GM18505 (cell line): ENCODE measurements around the gene PSME2.

Source experiments
- ATAC-seq: cut with Tn5 transposase; IDR thresholded peaks from one replicate; pipeline ENCODE4 v1.9.1; 2021; ENCODE audit not compliant: unreplicated experiment
- POLR2A ChIP-seq: IDR thresholded peaks from 4 replicates; pipeline ENCODE4 v1.6.1; 2011; ENCODE audit warnings: borderline replicate concordance; ENCODE audit not compliant: insufficient read depth, insufficient read length; ENCODE audit errors: extremely low read depth

PSME2 gene

DNA sequence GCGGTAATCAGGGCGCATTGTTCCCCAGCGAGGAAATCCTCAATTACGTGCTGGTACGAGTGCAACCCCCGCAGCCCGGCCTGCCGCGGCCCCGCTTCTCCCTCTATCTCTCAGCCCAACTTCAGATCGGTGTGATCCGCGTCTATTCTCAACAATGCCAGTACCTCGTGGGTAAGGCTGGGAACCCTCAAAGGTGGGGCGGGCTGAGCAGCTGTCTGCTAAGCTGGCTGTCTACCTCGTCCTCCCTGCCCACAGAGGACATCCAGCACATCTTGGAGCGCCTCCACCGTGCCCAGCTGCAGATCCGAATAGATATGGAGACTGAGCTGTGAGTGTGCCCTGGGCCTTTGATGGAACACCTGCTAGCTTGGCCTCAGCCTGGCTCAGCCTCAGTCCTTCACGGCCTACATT, 26.5 kb upstream of the PSME2 start:
- TF ChIP-seq POLR2A = no peak
- no peak for ATAC-seq

DNA sequence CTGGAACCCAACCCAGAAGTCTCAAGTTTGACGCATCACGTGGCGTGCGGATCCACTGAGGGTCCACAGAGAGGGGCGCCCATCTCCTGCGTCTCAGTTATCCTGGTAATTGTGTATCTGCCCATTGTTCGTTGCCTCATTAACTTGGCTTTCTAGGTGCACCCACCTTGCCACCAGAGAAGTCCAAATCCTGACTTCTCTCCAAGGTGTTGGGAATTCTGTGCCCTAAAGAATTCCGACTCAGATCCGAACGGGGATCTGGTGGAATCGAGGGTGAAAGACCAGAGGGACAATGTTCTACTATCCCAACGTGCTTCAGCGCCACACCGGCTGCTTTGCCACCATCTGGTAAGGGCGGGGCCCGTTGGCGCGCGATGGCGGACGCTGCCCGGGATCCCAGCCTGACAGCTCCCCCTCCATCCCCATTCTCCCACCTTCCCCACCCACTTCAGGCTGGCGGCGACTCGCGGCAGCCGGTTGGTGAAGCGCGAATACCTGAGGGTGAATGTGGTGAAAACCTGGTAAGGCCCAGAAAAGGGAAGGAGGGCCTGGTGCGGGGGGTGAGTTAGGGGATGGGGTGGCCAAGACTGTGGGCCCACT, 26.0 kb upstream of the PSME2 start:
- ATAC-seq = no peak
- TF ChIP-seq POLR2A = no peak

- peak; percentile 44 for TF ChIP-seq POLR2A
- ATAC-seq = peak; percentile 83
Measured at GRCh38 chr14:24171422-24172260, 25.2 kb upstream of the PSME2 start, which contains the start of gene REC8. Gene REC8 (plus strand): TSS chr14:24172080. CDS start chr14:24172553, 473 bp downstream.

DNA sequence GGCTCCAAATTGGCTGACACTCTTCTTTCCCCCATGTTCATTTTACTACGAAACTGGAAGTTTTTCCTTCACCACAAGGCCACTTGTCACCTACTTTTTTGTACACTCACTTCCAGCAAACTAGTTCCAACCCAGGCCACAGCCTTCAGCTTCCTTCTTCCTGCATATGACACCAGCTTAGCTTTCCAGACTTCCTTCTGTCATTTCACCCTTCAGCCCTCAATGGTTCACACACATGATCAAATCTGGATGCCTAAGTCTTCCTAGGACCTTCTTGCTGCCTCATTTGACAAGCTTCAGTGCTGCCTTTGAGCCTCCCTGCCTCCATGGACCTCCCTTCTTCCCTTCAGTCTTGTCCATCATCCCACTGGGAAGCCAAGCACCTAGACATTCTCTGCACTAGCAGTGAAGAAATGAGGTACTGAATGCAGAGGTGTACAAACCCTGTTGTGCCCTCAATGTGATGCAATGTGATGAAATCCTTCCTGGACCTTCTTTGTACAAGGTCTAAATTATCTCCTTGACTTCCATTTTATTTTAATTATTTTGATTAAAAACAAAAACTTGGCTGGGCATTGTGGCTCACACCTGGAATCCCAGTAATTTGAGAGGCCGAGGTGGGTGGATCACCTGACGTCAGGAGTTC, 21.2 kb upstream of the PSME2 start:
- no peak for TF ChIP-seq POLR2A
- no peak for ATAC-seq

DNA sequence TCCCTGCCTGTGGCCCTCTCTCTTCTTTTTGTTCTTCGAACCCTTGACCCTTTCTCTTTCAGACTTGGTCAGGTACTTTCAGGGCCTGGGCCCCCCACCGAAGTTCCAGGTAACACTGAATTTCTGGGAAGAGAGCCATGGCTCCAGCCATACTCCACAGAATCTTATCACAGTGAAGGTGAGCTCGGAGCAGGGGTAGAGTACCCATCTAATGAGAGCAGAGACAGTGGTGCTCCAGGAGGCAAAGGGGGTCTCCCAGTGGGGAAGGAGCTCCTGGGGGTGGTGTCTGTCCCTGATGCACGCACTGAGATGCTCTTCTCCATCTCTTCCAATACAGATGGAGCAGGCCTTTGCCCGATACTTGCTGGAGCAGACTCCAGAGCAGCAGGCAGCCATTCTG, 19.4 kb upstream of the PSME2 start:
- TF ChIP-seq POLR2A = peak; percentile 35
- no peak for ATAC-seq

DNA sequence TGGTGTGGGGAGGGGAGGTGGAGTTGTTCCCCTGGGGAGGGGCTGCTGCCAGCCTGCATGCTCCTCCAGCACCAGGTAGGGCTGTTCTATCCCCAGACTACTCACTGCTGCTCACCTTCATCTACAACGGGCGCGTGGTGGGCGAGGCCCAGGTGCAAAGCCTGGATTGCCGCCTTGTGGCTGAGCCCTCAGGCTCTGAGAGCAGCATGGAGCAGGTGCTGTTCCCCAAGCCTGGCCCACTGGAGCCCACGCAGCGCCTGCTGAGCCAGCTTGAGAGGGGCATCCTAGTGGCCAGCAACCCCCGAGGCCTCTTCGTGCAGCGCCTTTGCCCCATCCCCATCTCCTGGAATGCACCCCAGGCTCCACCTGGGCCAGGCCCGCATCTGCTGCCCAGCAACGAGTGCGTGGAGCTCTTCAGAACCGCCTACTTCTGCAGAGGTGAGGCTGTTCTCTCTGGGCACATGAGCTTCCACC, 18.1 kb upstream of the PSME2 start:
- no peak for ATAC-seq
- TF ChIP-seq POLR2A = no peak

DNA sequence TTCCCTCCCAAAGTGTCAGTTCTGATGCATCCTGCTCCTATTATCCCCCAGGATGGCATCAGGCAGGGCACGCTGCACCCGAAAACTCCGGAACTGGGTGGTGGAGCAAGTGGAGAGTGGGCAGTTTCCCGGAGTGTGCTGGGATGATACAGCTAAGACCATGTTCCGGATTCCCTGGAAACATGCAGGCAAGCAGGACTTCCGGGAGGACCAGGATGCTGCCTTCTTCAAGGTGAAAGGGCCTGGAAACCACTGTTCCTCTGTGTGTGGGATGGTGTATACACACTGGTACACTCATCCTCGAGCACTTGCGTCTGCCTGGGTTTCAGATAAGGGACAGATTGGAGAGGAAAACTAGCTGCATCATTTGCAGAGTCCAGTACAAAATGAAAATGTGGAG, 15.7 kb upstream of the PSME2 start:
- no peak for TF ChIP-seq POLR2A
- no peak for ATAC-seq

- ATAC-seq = peak; percentile 81
- TF ChIP-seq POLR2A = peak; percentile 98
Measured at GRCh38 chr14:24160850-24161804, 14.7 kb upstream of the PSME2 start, which contains the start of gene IRF9. Gene IRF9 (plus strand): TSS chr14:24161265. CDS start chr14:24162145, 880 bp downstream.

DNA sequence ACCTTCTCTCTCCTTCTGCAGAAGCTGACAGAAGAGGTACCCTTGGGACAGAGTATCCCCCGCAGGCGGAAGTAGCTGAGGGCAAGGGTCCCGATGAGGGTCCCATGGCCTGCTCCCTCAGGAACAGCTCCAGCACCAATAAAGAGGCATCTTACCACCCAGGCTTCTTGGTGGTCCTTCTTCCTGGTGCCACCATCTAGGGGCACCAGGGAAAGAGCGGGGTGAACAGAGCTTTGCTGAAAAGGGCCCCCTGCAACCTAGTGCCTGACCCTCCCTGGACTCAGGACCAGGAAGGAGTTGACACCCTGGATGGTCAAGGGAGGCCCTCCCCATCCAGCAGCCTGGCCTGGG, 14.1 kb upstream of the PSME2 start:
- TF ChIP-seq POLR2A = no peak
- ATAC-seq = peak; percentile 3

DNA sequence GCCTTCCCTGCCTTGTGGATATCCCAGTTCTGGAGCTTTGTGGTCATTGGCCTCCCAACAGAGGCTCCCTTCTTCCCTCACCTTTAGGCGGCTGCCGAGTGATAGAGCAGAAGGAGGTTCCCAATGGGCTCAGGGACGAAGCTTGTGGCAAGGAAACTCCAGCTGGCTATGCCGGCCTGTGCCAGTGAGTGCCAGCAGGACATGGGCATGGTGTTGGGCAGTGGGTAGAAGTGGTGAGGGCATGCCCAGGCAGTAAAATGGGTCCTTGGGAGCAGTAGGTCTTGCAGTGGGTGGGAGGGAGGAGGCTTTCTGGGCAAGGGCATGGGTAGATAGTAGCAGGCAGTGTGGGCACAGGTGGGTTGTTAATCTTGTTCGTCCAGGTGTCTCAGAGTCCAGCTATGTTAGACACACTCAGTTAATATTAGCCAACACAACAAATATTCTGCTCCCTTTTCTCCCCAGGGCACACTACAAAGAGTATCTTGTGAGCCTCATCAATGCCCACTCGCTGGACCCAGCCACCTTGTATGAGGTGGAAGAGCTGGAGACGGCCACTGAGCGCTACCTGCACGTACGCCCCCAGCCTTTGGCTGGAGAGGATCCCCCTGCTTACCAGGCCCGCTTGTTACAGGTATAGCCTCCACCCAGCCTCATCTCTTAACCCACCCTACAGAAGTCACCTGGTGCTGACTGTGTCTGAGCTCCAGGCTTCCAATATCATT, 13.5 kb upstream of the PSME2 start:
- no peak for ATAC-seq
- peak; percentile 20 for TF ChIP-seq POLR2A

DNA sequence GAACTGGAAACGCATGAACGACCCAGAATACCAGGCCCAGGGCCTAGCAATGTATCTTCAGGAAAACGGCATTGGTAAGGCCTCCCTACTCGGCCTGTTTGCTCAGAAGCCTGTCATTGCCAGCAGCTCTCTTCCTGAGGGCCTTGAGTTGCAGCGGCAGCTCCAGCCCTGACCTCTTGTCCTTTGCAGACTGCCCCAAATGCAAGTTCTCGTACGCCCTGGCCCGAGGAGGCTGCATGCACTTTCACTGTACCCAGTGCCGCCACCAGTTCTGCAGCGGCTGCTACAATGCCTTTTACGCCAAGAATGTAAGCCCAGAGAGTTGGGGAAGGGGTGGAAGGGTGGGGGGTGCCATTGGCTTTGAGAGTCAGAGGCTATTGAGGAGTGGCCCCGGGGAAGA, 10.9 kb upstream of the PSME2 start:
- TF ChIP-seq POLR2A = no peak
- ATAC-seq = no peak

DNA sequence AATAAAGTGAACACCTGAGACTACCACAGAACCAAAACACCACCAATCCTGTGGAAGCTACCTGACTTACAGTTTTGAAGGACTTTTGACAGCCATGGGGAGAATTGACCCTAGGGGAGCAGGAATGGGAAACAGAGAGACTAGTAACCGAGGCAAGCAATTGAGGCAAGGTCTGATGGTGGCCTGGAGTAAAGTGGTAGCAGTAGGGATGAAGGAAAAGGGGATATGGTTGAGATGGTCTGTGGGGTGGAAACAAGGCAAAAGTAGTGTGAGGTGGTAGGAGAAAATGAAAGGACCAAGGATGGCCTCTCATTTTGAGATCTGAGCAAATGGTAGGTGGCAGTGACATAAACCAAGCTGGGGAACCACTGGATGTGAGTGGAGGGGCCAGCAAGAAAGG, 10.4 kb upstream of the PSME2 start:
- no peak for TF ChIP-seq POLR2A
- no peak for ATAC-seq
